Inflammatory macrophage treated with lipopolysaccharide for 1 hour (primary cell): Measurements from ENCODE around the gene SLC34A1.

ENCODE experiments used
- DNase-seq, 2 donors: peaks; one replicate each; pipeline ENCODE4 v3.0.0-alpha.2; 2020 to 2022

The SLC34A1 gene

GRCh38 chr5:177447611-177448243, 63.5 kb downstream of the SLC34A1 start:
- DNase-seq = no peak
